Hepatocyte (in vitro differentiated cells): Measurements from ENCODE around the gene CA7.

Source experiments
- CTCF ChIP-seq: fragments of 200-600 bp; sonication (generic); IDR thresholded peaks from 2 replicates; pipeline ENCODE4 v1.5.1; 2016; ENCODE audit warnings: antibody characterized with exemption, mild to moderate bottlenecking; ENCODE audit not compliant: poor library complexity
- EZH2 ChIP-seq: fragments of 200-600 bp; sonication (generic); IDR thresholded peaks from 2 replicates; pipeline ENCODE4 v1.6.1; 2016; ENCODE audit warnings: antibody characterized with exemption, mild to moderate bottlenecking, borderline replicate concordance
- EZH2phosphoT487 ChIP-seq: fragments of 200-600 bp; sonication (generic); IDR thresholded peaks from one replicate; pipeline ENCODE4 v1.6.1; 2018; ENCODE audit warnings: antibody characterized with exemption, mild to moderate bottlenecking, low read depth, moderate library complexity; ENCODE audit not compliant: unreplicated experiment, severe bottlenecking

GRCh38 chr16:66890799-66891198 lies 46.6 kb downstream of the CA7 start:
- TF ChIP-seq EZH2 (no peak), CTCF (no peak), EZH2phosphoT487 (no peak)
